Right ventricle myocardium superior (tissue), 1 donor: ENCODE results near the gene CCS. TPM values are rescaled to one million over a fixed set of nuclear protein-coding genes. Genes with fewer than 3 reads are reported as not detected.
"Not testable (repeated sequence)": the region's sequence is repeated elsewhere in the genome, so short reads cannot be mapped to it uniquely, and the experiment has no call there.

Experiments used
- ATAC-seq: fragments of 200-7000 bp; cut with Tn5 transposase; one replicate; pipeline ENCODE4 v1.9.1; 2020; ENCODE audit warnings: mild to moderate bottlenecking; ENCODE audit not compliant: poor library complexity
- DNase-seq: peaks from one replicate; pipeline ENCODE4 v3.0.0-alpha.2; 2020
- intact Hi-C: fragments of 100-400 bp; cut with DNase I; formaldehyde crosslinking; loops from one replicate; pipeline ENCODE4 v1.11.2; 2022
- long read RNA-seq: library from polyadenylated mRNA; unstranded; transcript quantifications from one replicate; pipeline ENCODE4 v2.0.0, GENCODE V29; 2021
- total RNA-seq: library from RNA; stranded (reverse); fragmentation: NEBNext Ultra II Directional; extraction: Animal tissue kit (Norgen Biotek cat#: 25700); gene quantifications from one replicate; pipeline ENCODE4 v1.2.1, GENCODE V29; 2021
- donor health status: DM: no; HTN: yes; CAD: no; lungs with severe emphysema.

Gene CCS, protein sequence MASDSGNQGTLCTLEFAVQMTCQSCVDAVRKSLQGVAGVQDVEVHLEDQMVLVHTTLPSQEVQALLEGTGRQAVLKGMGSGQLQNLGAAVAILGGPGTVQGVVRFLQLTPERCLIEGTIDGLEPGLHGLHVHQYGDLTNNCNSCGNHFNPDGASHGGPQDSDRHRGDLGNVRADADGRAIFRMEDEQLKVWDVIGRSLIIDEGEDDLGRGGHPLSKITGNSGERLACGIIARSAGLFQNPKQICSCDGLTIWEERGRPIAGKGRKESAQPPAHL
- 25.8 TPM for total RNA-seq
- long read RNA-seq, transcript CCS-205 (7 exons, 1,196 nt): minor isoform, 6 of 26 reads
- long read RNA-seq, transcript CCS-208 (8 exons, 1,430 nt): major isoform, 13 of 26 reads
- long read RNA-seq, partial matches to known transcripts: 1 of 26 reads
- long read RNA-seq, other reads (novel, unspliced or antisense): 6 of 26 reads

DNA sequence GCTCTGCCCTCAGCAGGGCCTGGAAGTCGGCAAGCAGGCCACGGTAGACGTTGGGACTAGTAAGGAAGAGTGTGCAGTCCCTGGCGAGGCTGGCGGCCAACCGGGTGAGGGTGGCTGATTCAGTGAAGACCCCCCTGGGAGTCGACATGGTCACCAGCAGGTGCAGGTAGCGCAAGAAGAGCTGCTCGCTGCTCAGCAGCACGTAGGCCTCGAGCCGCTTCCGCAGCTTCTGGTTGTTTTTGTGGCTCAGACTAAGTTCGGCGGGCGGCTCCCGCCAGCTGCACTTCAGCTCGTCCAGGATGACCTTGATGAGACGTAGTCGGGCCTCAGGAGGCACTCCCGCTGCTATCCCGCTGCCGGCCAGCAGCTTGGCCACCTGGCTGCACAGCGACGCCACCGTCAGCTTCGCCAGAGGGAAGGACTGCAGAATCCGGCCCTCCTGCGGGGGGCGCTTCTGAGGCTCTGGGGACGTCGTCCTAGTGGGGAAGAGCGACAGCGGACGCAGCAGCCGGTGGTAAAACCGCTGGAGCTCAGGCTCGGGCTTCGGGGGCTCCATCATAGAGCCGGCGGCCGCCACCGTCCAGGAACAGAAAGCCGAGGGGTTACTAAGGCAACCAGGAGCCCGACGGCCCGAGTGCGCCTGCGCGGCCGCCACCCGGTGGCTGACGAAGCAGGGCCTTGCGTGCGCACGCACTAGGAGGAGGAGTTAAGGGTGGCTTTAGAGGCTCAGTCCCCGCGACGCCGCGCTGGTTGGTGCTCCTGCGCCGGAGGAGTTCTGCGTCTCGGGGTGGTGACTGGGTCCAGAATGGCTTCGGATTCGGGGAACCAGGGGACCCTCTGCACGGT lies at the start of gene CCS, which contains the start of gene CCDC87:
Gene CCS (plus strand): TSS at position 729 of the 846 bp plus-strand sequence. CDS start 77 bp downstream, at position 806.
Gene CCDC87 (minus strand): TSS at position 607 of the 846 bp plus-strand sequence. CDS start 48 bp downstream, at position 559.
- intact Hi-C loops: loop anchor here (2.0 kb wide), 1 partner anchor 24 kb away; the partner anchor contains the start of gene RBM14
- ATAC-seq (peak; percentile 99), DNase-seq (peak; percentile 100)

DNA sequence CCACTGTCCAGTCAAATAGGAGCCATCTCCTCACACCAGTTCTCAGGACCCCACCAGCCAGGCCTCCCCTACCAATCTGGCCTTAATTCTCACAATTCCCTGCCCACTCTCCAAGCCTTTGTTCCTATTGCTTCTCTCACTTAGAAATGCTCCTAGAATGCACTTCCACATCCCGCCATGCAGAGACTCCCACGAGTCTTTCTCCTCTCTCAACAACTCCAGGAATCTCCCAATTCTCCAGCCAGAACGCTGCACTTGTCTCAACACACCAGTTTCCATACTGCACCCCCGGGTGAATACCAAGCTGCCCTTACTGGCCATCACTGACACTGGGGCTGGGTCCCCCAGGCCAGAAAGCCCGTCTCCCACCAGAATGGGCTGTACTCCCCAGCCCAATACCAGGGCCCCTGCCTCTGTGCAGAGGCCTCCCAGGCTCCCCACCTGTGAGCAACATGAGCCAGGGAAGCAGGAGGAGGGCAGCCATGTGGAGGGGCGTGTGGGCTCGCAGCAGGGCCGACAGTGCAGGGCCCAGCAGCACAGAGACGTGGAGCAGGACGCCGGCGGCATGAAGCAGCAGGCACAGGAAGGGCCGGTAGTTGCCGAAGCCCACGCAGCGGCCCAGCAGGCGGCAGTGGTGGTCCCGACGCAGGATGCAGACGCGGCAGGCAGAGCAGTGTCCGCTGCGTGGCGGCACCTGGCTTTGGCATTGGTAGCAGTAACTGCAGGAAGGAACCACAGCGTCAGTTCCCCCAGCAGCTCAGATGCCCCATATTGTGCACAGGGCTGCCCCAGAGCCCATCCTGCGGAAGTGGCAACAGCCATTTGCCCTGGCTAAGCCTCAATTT lies 49.5 kb upstream of the CCS start:
- ATAC-seq: no peak
- DNase-seq: peak; percentile 67
- intact Hi-C loops: no loop called here

DNA sequence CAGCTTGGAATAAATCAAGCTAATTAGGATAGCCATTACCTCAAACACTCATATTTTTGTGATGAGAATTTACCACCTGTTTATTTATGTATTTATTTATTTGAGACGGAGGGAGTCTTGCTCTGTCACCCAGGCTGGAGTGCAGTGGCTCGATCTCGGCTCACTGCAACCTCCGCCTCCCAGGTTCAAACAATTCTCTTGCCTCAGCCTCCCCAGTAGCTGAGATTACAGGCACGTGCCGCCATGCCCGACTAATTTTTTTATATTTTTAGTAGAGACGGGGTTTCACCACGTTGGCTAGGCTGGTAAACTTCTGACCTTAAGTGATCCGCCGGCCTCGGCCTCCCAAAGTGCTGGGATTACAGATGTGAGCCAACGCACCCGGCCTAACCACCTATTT lies 48.0 kb upstream of the CCS start:
- ATAC-seq, DNase-seq, intact Hi-C loops: not testable (repeated sequence)

DNA sequence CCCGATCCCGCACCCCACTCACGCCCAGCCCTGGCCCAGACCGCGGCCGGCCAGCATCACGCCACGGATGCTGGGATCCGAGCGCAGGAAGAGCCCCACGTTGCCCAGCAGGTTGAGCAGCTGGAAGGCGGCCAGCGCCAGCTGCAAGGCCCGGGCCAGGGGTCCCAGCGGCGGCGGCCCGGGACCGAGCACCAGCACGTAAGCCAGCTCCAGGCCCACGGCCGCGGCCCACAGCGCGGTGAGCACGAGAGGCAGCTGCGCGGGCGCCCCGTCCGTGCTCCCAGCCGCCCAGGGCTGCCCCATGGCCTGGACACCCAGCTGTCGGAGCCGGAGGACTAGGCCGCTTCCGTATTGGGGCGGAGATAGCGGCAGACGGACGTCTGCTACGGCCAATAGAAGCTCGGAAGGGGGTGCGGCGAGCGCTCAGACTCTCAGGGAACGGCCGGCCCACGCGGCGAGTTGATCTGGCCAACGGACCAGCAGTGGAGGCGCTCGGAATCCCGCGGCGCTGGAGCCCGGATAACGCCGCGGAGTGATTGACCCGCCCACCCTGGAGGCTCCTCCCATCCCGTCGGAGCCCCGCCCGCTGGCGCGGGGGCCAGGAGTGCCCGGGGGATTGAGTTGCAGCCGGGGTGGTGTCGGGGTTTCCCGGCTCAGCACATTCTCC lies 47.2 kb upstream of the CCS start, which contains the start of gene ZDHHC24:
Gene ZDHHC24 (minus strand): TSS at position 348 of the 667 bp plus-strand sequence. CDS start 45 bp downstream, at position 303.
- ATAC-seq (peak; percentile 99), DNase-seq (peak; percentile 99)
- intact Hi-C loops: no loop called here

DNA sequence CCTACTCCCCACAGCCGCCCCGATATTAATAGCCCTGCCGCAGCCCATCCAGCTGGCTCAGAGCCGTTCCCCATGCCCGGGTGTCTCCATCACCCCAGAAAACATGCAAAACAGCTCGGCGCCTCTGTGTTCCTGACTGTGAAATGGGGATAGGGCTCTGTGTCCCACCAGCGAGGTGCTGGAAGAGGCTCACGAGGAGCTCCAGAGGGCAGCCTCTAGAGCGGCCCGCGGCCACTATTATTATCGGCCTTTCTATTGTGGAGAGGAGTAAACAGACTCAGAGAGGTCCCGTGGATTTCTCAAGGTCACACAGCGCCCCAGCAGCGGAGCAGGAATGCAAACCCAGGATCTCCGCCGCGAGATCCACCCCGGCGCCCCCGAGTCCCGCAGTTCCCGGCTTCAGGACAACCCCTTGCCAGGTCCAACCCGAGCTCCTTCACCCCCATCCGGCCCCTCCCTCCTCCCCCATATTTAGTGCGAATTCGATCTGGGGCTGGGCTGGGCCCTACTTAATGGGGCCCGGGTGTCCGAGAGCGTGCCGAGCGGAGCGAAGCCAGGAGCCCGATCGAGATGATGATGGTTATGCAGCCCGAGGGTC lies 46.5 kb upstream of the CCS start, which contains the start of gene ACTN3:
Gene ACTN3 (plus strand): TSS at position 536 of the 598 bp plus-strand sequence. CDS start 35 bp downstream, at position 571.
- ATAC-seq (peak; percentile 40), DNase-seq (peak; percentile 68)
- intact Hi-C loops: no loop called here

DNA sequence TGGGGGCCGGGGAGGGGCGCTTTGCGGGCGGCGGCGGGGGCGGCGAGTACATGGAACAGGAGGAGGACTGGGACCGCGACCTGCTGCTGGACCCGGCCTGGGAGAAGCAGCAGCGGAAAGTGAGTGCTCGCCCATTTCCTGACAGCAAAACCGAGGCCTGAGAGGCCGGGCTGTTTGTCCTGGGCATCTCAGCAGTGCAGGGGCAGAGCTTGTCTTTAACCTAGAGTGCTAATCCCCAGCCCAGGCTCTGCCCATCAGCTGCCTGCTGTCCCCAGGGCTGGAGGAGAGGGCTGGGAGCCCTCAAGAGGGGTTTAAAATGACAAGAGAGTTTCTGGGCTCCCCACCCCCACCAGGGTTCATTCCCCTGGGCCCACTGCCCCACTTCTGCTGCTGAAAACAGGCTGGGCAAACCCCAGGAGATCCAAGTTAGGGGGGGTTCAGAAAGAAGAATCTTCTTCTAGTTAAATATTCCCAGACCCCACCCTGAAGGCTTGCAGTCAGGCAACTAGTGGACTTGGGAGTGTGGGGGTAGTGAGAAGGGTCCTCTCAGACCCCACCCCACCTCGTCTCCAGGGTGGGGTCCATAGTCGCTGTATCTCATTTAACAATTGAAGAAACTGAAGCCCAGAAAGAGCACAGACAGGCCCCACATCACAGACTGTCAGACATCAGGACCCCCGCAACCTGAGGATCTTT lies 45.9 kb upstream of the CCS start:
- intact Hi-C loops: no loop called here
- ATAC-seq (no peak), DNase-seq (no peak)

DNA sequence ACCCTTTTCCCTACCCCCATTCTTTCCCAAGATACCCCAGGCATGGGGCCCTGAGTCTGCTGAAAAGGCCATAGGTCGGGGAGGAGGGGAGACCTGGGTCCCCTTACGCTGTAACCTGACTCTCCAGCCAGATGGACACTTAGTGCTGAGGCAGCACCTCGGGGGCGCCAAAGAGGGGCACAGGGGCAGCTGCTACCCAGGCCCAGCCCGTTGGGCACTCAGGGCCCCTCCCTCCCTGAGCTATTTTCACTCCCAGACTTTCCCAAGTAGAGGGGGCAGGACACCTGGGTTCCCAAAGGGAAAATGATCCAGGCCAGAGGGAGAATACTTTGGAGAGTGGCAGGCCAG lies 45.3 kb upstream of the CCS start:
- intact Hi-C loops: no loop called here
- no peak for ATAC-seq
- DNase-seq: no peak

DNA sequence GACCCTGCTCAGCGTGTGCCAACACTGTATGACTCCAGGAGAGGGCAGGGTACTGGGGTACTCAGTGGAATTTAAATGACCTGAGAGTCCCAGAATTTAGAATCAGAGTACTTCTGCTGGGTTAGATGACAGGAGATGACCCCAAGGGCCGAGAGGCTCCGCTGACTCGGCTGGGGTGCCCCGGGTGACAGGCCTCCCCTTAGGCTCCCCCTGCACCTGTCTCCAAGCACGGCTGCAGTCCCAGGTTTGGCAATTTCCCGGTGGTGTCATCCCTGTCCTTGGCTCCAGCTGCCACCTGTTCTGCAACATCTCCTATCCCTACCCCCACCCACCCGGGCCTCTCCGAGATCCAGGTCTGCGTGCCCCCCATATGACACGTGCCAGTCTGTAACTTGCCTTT lies 44.9 kb upstream of the CCS start:
- no peak for DNase-seq
- intact Hi-C loops: no loop called here
- no peak for ATAC-seq

DNA sequence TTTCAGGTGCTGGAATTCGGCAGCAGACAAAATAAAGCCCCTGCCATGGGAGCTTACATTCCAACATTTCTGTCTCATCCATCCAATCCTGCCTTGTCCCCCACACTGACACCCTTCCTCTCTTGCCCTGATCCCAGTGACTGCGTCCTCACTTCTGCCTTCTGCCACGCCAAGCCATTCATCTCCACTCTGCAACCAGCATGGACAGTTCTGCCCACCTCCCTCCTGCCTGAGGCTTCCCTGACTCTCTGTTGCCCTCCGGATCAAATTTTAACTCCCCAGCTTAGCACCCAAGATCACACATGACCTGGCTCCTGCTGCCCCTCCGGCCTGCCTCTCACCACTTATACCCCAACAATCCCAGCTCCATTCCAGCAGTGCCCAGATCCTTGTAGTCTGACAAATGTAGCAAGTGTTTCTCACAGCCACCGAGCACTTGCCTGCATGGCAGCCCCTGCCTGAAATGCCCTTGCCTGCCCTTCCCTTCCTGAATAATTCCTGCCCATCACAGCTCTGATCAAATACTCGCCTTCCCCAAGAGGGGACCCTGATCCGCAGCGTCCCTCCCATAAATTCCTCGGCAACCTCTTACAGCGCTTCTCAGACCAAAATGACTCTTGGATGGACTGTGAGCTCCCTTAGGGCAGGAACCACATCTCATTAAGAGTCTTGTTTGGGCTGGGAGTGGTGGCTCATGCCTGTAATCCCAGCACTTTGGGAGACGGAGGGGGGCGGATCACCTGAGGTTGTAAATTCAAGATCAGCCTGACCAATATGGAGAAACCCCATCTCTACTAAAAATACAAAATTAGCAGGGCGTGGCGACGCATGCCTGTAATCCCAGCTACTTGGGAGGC lies 44.0 kb upstream of the CCS start:
- DNase-seq (no peak), ATAC-seq (no peak)
- intact Hi-C loops: no loop called here

DNA sequence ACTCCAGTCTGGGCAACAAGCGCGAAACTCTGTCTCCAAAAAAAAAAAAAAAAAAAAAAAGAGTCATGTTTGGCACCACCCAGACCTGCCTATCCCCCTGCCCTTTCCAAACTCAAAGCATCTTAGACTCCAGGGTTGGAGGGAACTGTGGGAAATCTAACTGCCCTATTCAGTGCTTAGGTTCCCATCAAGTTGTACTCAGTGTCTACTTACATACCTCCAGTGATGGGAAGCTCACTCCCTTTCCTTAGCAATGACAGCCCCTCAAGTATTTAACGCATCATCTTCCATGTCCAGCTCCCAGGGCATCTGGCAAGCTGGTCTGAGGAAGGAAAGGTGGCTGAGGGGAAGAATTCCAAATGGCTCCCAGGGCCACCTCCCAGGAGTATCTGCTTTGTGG lies 43.3 kb upstream of the CCS start:
- intact Hi-C loops: no loop called here
- ATAC-seq: no peak
- DNase-seq: no peak

DNA sequence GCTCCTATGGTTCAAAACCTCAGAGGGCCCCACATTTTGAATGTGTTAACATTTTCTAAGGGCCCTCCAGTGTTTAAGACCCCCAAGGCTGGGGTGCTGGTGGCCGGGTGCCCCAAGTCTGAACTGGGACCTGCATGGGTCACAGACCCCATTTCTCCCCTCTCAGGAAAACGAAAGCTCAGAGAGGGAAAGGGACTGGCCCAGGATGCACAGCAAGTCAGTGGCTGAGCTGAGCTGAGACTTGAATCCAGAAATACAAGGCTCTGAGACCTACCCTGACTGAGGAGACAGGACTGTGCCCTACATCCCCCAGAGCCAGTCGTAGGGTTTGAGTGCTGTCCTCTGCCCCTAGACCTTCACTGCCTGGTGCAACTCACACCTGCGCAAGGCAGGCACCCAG lies 42.1 kb upstream of the CCS start:
- DNase-seq (no peak), ATAC-seq (no peak)
- intact Hi-C loops: no loop called here

DNA sequence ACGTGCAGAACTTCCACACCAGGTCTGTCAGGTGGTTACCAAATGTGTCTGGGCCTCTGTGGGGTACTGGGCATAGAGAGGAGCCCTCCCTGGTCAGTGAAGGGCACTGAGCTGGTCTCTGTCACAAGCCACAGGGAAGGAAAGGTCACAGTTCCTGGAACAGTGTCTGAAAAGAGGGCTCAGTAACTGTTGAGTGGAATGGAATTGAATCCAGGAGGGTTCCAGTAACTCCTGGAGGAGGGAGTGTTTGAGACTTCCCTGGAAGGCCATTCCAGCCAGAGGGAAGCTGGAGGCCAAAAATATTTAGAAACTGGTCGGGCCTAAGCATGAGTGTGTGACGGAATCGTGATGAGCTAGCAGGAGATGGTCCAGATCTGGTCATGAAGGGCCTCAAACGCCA lies 38.4 kb upstream of the CCS start:
- ATAC-seq: no peak
- intact Hi-C loops: no loop called here

DNA sequence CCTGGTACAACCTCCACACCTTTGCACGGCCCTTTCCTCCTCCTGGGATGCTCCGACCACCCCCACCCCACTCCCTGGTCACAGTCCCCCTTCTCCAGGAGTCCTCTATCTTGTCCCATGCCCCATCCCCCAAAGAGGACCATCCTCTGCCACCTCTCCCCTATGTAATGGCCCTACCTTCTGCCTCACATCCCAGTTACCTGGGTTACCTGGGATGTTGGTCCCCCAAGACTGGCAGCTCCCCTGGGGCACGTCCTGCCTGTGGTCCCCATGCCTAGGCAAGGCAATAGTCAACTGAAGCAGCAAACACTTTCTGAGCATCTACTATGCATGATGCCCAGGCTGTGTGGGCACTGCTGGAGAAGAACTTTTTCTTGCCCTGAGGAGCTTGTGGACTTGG lies 37.6 kb upstream of the CCS start:
- intact Hi-C loops: no loop called here
- no peak for DNase-seq
- ATAC-seq: no peak

More for the DNA sequence above, 38.4 kb upstream of the CCS start:
- no peak for DNase-seq

DNA sequence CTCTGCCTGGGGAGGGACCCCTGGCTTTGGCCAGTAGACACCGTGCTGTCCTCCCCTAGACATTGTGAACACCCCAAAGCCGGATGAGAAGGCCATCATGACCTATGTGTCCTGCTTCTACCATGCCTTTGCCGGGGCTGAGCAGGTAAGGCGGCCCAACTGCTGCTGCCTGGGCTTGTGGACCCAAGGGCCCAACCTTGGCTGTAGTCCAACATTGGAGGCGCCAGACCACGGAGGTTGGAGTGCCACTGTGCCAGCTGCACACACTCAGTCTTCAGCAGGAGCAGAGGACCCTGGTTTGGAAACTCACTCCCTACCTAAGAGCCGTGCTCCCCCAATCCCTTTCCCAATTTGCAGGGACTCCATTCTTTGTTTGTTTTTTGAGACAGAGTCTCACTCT lies 36.9 kb upstream of the CCS start:
- no peak for ATAC-seq
- DNase-seq: no peak
- intact Hi-C loops: no loop called here

DNA sequence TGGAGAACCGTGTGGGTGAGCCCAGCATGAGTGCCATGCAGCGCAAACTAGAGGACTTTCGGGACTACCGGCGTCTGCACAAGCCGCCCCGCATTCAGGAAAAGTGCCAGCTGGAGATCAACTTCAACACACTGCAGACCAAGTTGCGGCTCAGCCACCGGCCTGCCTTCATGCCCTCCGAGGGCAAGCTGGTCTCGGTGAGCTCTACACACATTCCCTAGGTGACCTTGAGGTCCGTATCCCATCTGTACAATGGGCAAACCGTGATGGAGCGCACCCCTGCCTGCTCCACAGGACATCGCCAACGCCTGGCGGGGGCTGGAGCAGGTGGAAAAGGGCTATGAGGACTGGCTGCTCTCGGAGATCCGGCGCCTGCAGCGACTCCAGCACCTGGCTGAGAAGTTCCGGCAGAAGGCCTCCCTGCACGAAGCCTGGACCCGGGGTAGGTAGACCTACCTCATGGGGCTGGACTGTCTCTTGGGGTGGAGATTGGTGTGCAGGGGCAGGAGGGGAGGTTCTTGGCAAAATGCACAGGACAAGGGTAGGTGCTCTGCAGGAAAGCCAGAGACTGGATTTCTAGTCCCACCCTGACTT lies 35.2 kb upstream of the CCS start:
- ATAC-seq: no peak
- no peak for DNase-seq
- intact Hi-C loops: no loop called here
